Measurements from ENCODE around the gene OSER1.

- TF ChIP-seq CTCF (conservative IDR thresholded peaks at IDR 0.05; ENCODE audit: low read depth, low read length), result no peak
- TF ChIP-seq EZH2 (IDR thresholded peaks at IDR 0.05; ENCODE audit: low read length, unreplicated experiment), result no peak
These were observed 40.7 kb upstream of the OSER1 start for GRCh38 chr20:44251284-44251683.
